ENCODE results near the gene AFAP1.

- TF ChIP-seq SIN3A (IDR thresholded peaks at IDR 0.05; ENCODE audit: borderline replicate concordance, insufficient read depth, low read depth, low read length): no peak
- no peak for TF ChIP-seq CTCF (IDR thresholded peaks at IDR 0.05)
- TF ChIP-seq POLR2AphosphoS5 (IDR thresholded peaks at IDR 0.05; ENCODE audit: low read depth, low read length): no peak
- TF ChIP-seq, protein P1, sequence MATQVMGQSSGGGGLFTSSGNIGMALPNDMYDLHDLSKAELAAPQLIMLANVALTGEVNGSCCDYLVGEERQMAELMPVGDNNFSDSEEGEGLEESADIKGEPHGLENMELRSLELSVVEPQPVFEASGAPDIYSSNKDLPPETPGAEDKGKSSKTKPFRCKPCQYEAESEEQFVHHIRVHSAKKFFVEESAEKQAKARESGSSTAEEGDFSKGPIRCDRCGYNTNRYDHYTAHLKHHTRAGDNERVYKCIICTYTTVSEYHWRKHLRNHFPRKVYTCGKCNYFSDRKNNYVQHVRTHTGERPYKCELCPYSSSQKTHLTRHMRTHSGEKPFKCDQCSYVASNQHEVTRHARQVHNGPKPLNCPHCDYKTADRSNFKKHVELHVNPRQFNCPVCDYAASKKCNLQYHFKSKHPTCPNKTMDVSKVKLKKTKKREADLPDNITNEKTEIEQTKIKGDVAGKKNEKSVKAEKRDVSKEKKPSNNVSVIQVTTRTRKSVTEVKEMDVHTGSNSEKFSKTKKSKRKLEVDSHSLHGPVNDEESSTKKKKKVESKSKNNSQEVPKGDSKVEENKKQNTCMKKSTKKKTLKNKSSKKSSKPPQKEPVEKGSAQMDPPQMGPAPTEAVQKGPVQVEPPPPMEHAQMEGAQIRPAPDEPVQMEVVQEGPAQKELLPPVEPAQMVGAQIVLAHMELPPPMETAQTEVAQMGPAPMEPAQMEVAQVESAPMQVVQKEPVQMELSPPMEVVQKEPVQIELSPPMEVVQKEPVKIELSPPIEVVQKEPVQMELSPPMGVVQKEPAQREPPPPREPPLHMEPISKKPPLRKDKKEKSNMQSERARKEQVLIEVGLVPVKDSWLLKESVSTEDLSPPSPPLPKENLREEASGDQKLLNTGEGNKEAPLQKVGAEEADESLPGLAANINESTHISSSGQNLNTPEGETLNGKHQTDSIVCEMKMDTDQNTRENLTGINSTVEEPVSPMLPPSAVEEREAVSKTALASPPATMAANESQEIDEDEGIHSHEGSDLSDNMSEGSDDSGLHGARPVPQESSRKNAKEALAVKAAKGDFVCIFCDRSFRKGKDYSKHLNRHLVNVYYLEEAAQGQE (IDR thresholded peaks at IDR 0.05; ENCODE audit: insufficient read depth in 1 of 2, low read depth in 2 of 2, low read length in 1 of 2): no peak
These were observed 45.5 kb downstream of the AFAP1 start for GRCh38 chr4:7894098-7894676.
